Esophagus squamous epithelium (tissue), 5 donors: ENCODE data around the gene KRT7. TPM values are rescaled to one million over a fixed set of nuclear protein-coding genes. Genes with fewer than 3 reads are reported as not detected.
"Not testable (repeated sequence)": the region's sequence is repeated elsewhere in the genome, so short reads cannot be mapped to it uniquely, and the experiment has no call there.

Experiments used
- DNase-seq: peaks from one replicate; lab custom pipeline; 2025; lab: John Stamatoyannopoulos, UW
- H3K27ac ChIP-seq, 4 donors: fragments of 200-600 bp; sonication (generic); one replicate each; pipeline ENCODE4 v1.5.1; 2016 to 2019; ENCODE audit warnings: mild to moderate bottlenecking in 1 of 4
- H3K27me3 ChIP-seq, 4 donors: fragments of 200-600 bp; sonication (generic); 1 replicate in 3 of 4; 2 replicates in 1 of 4; pipeline versions ENCODE4 v1.5.1 to v1.6.0; 2017 to 2021; ENCODE audit warnings: antibody characterized with exemption in 1 of 4
- H3K36me3 ChIP-seq, 3 donors: fragments of 200-600 bp; sonication (generic); one replicate each; pipeline ENCODE4 v1.5.1; 2016 to 2019
- H3K4me1 ChIP-seq, 3 donors: fragments of 200-600 bp; sonication (generic); one replicate each; pipeline ENCODE4 v1.5.1; 2017 to 2019
- H3K4me3 ChIP-seq, 4 donors: fragments of 200-600 bp; sonication (generic); 1 replicate in 3 of 4; 2 replicates in 1 of 4; pipeline ENCODE4 v1.5.1; 2016 to 2019; ENCODE audit warnings: mild to moderate bottlenecking in 2 of 4, moderate library complexity in 1 of 4
- H3K9me3 ChIP-seq, 3 donors: fragments of 200-600 bp; sonication (generic); one replicate each; pipeline ENCODE4 v1.5.1; 2016 to 2019
- POLR2A ChIP-seq, 4 donors: fragments of 450-650 bp; IDR thresholded peaks; one replicate each; pipeline ENCODE4 v1.6.1; 2017; ENCODE audit warnings: antibody characterized with exemption in 4 of 4, mild to moderate bottlenecking in 4 of 4, moderate library complexity in 3 of 4
- whole genome bisulfite sequencing, 2 donors: methylation state at CpG; one replicate each; pipeline ENCODE4 v1.1.5; 2018; 5-methylcytosine and 5-hydroxymethylcytosine counted together
- intact Hi-C: fragments of 100-400 bp; cut with DNase I; formaldehyde crosslinking; loops from one replicate; pipeline ENCODE4 v1.15.0; 2022
- total RNA-seq, 4 donors: library from RNA; depleted of rRNA; stranded (reverse); fragments of >200 nt; gene quantifications; one replicate each; pipeline ENCODE4 v1.1.0, GENCODE V29; 2016
- TF ChIP-seq, protein P1 (sequence below), 6 experiments: fragments of 450-650 bp in 4 of 6; fragments of 200-600 bp in 2 of 6; sonication (generic) in 2 of 6; IDR thresholded peaks; one replicate each; pipeline ENCODE4 v1.5.1; 2016 to 2019; ENCODE audit warnings: antibody characterized with exemption in 6 of 6, mild to moderate bottlenecking in 4 of 6, moderate library complexity in 4 of 6
- donor health status: DM: yes; HTN: yes; CAD: no.

The KRT7 gene
- total RNA-seq, 4 donors from 2014 or later = 18.7 to 118 (median 64.4) TPM

DNA sequence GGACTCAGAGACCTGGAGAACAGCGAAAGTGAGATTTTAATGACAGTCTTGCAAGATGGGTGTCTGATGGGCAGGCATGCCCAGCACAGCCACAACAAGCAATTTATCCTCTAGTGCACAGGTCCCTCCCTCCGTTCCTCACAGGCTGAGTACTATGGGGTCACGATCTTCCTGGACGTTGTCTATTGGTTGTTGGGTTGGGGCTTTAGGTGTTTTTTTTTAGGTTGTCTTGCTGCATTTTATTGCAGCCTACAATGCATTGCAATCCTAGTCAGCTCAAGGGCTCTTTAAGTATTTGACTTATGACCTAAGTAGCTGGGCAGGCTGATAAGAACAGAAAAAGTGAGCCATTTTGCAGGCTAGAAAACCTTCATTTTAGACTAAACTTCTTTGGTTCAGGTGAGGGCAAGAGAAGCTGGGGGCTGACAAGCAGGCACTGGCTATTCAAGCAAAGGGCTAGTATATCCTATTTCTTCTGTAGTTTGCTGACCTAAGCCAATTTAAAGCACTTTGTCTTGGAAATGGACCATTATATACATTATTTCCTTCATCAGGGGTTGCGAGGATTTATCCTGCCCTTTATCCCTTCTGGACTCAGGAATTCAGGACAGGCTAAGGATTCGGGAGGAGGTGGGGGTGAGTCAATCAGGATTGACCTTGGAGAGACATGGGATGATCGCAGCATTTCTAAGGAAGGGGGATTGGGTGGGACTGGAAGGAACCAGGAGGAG is 6.0 kb downstream of the KRT7 start:
- Histone ChIP-seq H3K4me3 (no peak overlapping the region), H3K27me3 (peaks cover 0 to 10% (median 0%) of the 10 kb centered on the region in 4 donors), H3K4me1 (peaks cover 16 to 59% (median 20%) of the 10 kb centered on the region in 3 donors), H3K36me3 (no peaks in the 10 kb centered on the region), H3K27ac (no peak overlapping the region), H3K9me3 (no peaks in the 10 kb centered on the region)
- WGBS, 2 donors = 88 to 94% methylated on average over 7 of the region's 7 CpGs
- no peak for TF ChIP-seq POLR2A (IDR thresholded peaks at IDR 0.05)
- TF ChIP-seq, protein P1, sequence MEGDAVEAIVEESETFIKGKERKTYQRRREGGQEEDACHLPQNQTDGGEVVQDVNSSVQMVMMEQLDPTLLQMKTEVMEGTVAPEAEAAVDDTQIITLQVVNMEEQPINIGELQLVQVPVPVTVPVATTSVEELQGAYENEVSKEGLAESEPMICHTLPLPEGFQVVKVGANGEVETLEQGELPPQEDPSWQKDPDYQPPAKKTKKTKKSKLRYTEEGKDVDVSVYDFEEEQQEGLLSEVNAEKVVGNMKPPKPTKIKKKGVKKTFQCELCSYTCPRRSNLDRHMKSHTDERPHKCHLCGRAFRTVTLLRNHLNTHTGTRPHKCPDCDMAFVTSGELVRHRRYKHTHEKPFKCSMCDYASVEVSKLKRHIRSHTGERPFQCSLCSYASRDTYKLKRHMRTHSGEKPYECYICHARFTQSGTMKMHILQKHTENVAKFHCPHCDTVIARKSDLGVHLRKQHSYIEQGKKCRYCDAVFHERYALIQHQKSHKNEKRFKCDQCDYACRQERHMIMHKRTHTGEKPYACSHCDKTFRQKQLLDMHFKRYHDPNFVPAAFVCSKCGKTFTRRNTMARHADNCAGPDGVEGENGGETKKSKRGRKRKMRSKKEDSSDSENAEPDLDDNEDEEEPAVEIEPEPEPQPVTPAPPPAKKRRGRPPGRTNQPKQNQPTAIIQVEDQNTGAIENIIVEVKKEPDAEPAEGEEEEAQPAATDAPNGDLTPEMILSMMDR (IDR thresholded peaks at IDR 0.05) = no peak
- no peak for DNase-seq
- intact Hi-C loops = no loop called here

- TF ChIP-seq POLR2A (IDR thresholded peaks at IDR 0.05) = no peak
- TF ChIP-seq, protein P1 (IDR thresholded peaks at IDR 0.05) = no peak
- no peak for DNase-seq
- intact Hi-C loops = no loop called here
- Histone ChIP-seq H3K9me3 (no peaks in the 10 kb centered on the region), H3K27ac (no peak overlapping the region), H3K4me3 (no peak overlapping the region), H3K4me1 (peaks cover 22 to 60% (median 26%) of the 10 kb centered on the region in 3 donors), H3K36me3 (no peaks in the 10 kb centered on the region), H3K27me3 (peaks cover 0 to 4% (median 0%) of the 10 kb centered on the region in 4 donors)
- 44 to 56% methylated on average over 2 of the region's 2 CpGs for WGBS, 2 donors
Measured at GRCh38 chr12:52239767-52240166, 6.7 kb downstream of the KRT7 start.

DNA sequence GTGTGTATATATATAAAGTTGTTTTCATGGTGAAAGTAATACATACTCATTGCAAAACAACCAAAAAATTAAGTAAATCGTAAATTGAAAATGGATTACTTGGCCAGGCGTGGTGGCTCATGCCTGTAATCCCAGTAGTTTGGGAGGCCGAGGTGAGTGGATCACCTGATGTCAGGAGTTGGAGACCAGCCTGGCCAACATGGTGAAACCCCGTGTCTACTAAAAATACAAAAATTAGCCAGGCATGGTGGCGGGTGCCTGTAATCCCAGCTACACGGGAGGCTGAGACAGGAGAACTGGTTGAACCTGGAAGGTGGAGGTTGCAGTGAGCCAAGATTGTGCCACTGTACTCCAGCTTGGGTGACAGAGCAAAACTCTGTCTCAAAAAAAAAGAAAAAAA is 7.2 kb downstream of the KRT7 start:
- WGBS, 2 donors = 61 to 71% methylated on average over 6 of the region's 6 CpGs
- H3K9me3 ChIP-seq, H3K27me3 ChIP-seq, H3K4me3 ChIP-seq, intact Hi-C loops, H3K27ac ChIP-seq, H3K36me3 ChIP-seq, DNase-seq: not testable (repeated sequence)
- peaks cover 23 to 60% (median 26%) of the 10 kb centered on the region in 3 donors for H3K4me1 ChIP-seq

- intact Hi-C loops = no loop called here
Measured at GRCh38 chr12:52241205-52241842, 8.3 kb downstream of the KRT7 start.

DNA sequence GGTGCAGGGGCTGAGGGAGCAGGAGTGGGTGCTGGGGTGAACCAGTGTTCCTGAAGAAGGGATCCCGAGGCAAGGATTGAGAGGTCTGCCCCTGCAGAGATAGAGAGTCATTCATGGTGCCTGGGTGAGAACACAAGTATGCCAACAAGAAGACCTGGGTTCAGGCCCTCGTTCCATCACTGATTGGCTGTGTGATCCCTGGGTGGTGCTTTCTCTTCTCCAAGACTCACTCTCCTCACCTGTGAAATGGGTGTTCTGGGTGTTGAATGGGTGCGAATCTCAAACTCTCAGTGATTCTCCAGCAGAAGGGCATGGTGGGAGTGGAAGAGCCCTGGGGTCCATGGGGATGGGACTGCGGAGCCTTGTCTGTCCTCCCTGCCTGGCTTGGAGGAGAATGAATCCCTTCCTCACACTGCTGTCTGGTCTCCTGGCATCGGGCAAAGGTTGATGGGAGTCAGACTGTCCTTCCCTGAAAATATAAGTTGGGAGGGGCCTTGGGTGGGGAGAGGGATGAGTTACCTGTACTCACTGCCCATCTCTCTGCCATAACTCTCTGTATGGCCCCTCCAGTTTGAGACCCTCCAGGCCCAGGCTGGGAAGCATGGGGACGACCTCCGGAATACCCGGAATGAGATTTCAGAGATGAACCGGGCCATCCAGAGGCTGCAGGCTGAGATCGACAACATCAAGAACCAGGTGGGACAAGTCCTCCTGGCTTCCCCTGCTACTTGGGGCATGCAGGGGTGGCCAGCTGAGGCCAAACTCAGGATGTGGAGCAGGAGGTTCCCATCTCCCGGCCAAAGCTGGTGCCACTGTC is 9.6 kb downstream of the KRT7 start:
- Histone ChIP-seq H3K36me3 (no peaks in the 10 kb centered on the region), H3K27me3 (no peaks in the 10 kb centered on the region), H3K27ac (peak overlapping the region; percentile 74 to 85 (median 84)), H3K9me3 (no peaks in the 10 kb centered on the region), H3K4me3 (no peak overlapping the region), H3K4me1 (peaks cover 20 to 60% (median 27%) of the 10 kb centered on the region in 3 donors)
- DNase-seq = no peak
- TF ChIP-seq, protein P1 (IDR thresholded peaks at IDR 0.05) = no peak
- no peak for TF ChIP-seq POLR2A (IDR thresholded peaks at IDR 0.05)
- intact Hi-C loops = no loop called here
- WGBS, 2 donors = 78 to 95% methylated on average over 2 to 11 of the region's 11 CpGs

More at GRCh38 chr12:52241205-52241842, 8.3 kb downstream of the KRT7 start:
- H3K4me1 ChIP-seq = peaks cover 22 to 60% (median 23%) of the 10 kb centered on the region in 3 donors
- H3K4me3 ChIP-seq = no peak overlapping the region
- H3K27ac ChIP-seq = no peak overlapping the region
- H3K36me3 ChIP-seq = no peaks in the 10 kb centered on the region
- TF ChIP-seq POLR2A (IDR thresholded peaks at IDR 0.05) = no peak
- TF ChIP-seq, protein P1 (IDR thresholded peaks at IDR 0.05) = no peak
- no peaks in the 10 kb centered on the region for H3K27me3 ChIP-seq
- no peak for DNase-seq
- no peaks in the 10 kb centered on the region for H3K9me3 ChIP-seq
- WGBS, 2 donors = 80 to 83% methylated on average over 4 of the region's 11 CpGs
